Endothelial cell of umbilical vein (primary cell): Measurements from ENCODE around the gene SLC22A3. TPM values are rescaled to one million over a fixed set of nuclear protein-coding genes. Genes with fewer than 3 reads are reported as not detected.

Source experiments
- BruUV-seq: library from RNA; stranded (reverse); fragments of 400-500 nt; replicated peaks from 2 replicates; lab custom pipeline; 2021; lab: Mats Ljungman, UMichigan
- CTCF ChIA-PET: fragments of 300-600, 350-600 bp; sonication (Branson Sonifier 250); formaldehyde crosslinking; loops from one replicate; lab custom pipeline; 2021; ENCODE audit warnings: antibody characterized with exemption, inconsistent platforms; lab: Charles Lee
- POLR2A ChIA-PET: fragments of 300-600, 350-600 bp; sonication (Branson Sonifier 250); formaldehyde crosslinking; loops from one replicate; lab custom pipeline; 2021; ENCODE audit warnings: antibody characterized with exemption, inconsistent platforms; lab: Charles Lee
- DNase-seq: peaks from one replicate; pipeline ENCODE4 v3.0.0-alpha.2; 2011; ENCODE audit warnings: low read depth, low spot score
- FAIRE-seq: peaks from 2 replicates; lab custom pipeline; 2011; peaks lifted over from hg19 to GRCh38; lab: Jason Lieb, UNC
- H2AFZ ChIP-seq: 2 replicates; pipeline ENCODE4 v1.6.0; 2012; ENCODE audit warnings: low read depth, low read length, control low read depth, inconsistent platforms
- H3K27ac ChIP-seq: 2 replicates; pipeline ENCODE4 v1.5.1; 2011; ENCODE audit warnings: low read depth, mild to moderate bottlenecking, control low read depth, low read length, moderate library complexity; ENCODE audit not compliant: insufficient read depth
- H3K27me3 ChIP-seq, 2 experiments: 2 replicates each; pipeline versions ENCODE4 v1.6.0 to v1.6.1; 2011; ENCODE audit warnings: low read length in 2 of 2, mixed read lengths in 1 of 2; ENCODE audit not compliant: control insufficient read depth in 2 of 2, insufficient read depth in 2 of 2
- H3K36me3 ChIP-seq, 2 experiments: 2 replicates in 1 of 2; 3 replicates in 1 of 2; pipeline ENCODE4 v1.5.1; 2011; ENCODE audit warnings: low read length in 2 of 2, mild to moderate bottlenecking in 1 of 2, moderate library complexity in 1 of 2; ENCODE audit not compliant: control insufficient read depth in 2 of 2, insufficient read depth in 2 of 2; ENCODE audit errors: extremely low read depth in 1 of 2
- H3K4me1 ChIP-seq: 3 replicates; pipeline ENCODE4 v1.5.1; 2011; ENCODE audit warnings: mild to moderate bottlenecking, low read length; ENCODE audit not compliant: control insufficient read depth, insufficient read depth; ENCODE audit errors: extremely low read depth
- H3K4me2 ChIP-seq: 2 replicates; pipeline ENCODE4 v1.6.1; 2011; ENCODE audit warnings: low read length, control low read depth, mixed read lengths; ENCODE audit not compliant: insufficient read depth
- H3K4me3 ChIP-seq, 3 experiments: fragments of 200-600 bp in 1 of 3; sonication (generic), shearing (Covaris generic) in 1 of 3; replicated peaks in 1 of 3; 2 replicates each; pipeline ENCODE4 v1.5.1; 2011 to 2016; ENCODE audit warnings: control low read depth in 3 of 3, low read length in 3 of 3, mild to moderate bottlenecking in 2 of 3, inconsistent platforms in 1 of 3, low read depth in 1 of 3, moderate library complexity in 1 of 3; ENCODE audit not compliant: insufficient read depth in 1 of 3
- H3K79me2 ChIP-seq: 2 replicates; pipeline ENCODE4 v1.6.0; 2012; ENCODE audit warnings: low read length, inconsistent platforms; ENCODE audit not compliant: control insufficient read depth, insufficient read depth
- H3K9ac ChIP-seq: replicated peaks from 2 replicates; pipeline ENCODE3; 2011; ENCODE audit warnings: low read length, control low read depth; ENCODE audit not compliant: insufficient read depth; ENCODE audit errors: extremely low read depth
- H3K9me1 ChIP-seq: replicated peaks from 3 replicates; pipeline ENCODE4 v1.6.0; 2011; ENCODE audit warnings: mild to moderate bottlenecking, low read length; ENCODE audit not compliant: control insufficient read depth, insufficient read depth; ENCODE audit errors: extremely low read depth
- H3K9me3 ChIP-seq: replicated peaks from 2 replicates; pipeline ENCODE4 v1.5.1; 2012; ENCODE audit warnings: low read length, inconsistent platforms; ENCODE audit not compliant: control insufficient read depth, insufficient read depth
- H4K20me1 ChIP-seq: replicated peaks from 2 replicates; pipeline ENCODE3; 2011; ENCODE audit warnings: mild to moderate bottlenecking, low read length; ENCODE audit not compliant: control insufficient read depth, insufficient read depth; ENCODE audit errors: extremely low read depth
- EZH2 ChIP-seq: IDR thresholded peaks from 2 replicates; pipeline ENCODE4 v1.6.1; 2012; ENCODE audit warnings: borderline replicate concordance, low read depth, mild to moderate bottlenecking, moderate library complexity, low read length, inconsistent platforms; ENCODE audit not compliant: severe bottlenecking
- FOS ChIP-seq: IDR thresholded peaks from 2 replicates; pipeline ENCODE4 v1.6.1; 2011; ENCODE audit warnings: mild to moderate bottlenecking, low read length, moderate library complexity, borderline replicate concordance; ENCODE audit not compliant: insufficient read depth
- GATA2 ChIP-seq: IDR thresholded peaks from 2 replicates; pipeline ENCODE4 v1.7.0; 2011; ENCODE audit warnings: low read depth, mild to moderate bottlenecking, moderate library complexity, mixed read lengths, low read length; ENCODE audit not compliant: insufficient read length, insufficient read depth
- JUN ChIP-seq: IDR thresholded peaks from 2 replicates; pipeline ENCODE4 v1.6.1; 2011; ENCODE audit warnings: borderline replicate concordance, low read depth; ENCODE audit not compliant: insufficient read length, insufficient read depth
- MYC ChIP-seq: IDR thresholded peaks from one replicate; pipeline ENCODE4 v1.6.1; 2011; ENCODE audit warnings: mild to moderate bottlenecking, low read depth, low read length
- POLR2A ChIP-seq: IDR thresholded peaks from 2 replicates; pipeline ENCODE4 v1.6.1; 2012; ENCODE audit warnings: low read depth, mild to moderate bottlenecking, control low read depth, low read length
- POLR2AphosphoS5 ChIP-seq: IDR thresholded peaks from 2 replicates; pipeline ENCODE4 v1.6.1; 2012; ENCODE audit warnings: low read depth, mild to moderate bottlenecking, control low read depth, low read length, moderate library complexity; ENCODE audit not compliant: insufficient read depth
- dilution Hi-C: fragments of 300-500 bp; cut with MboI; formaldehyde crosslinking; loops from one replicate; pipeline ENCODE4 v1.15.0; 2019; ENCODE audit warnings: low sequenced_read_pairs; ENCODE audit not compliant: extremely low pct_ligation_motif_present
- intact Hi-C: fragments of 100-400 bp; cut with micrococcal nuclease; formaldehyde crosslinking; loops from one replicate; pipeline ENCODE4 v1.10.0; 2022
- polyA plus RNA-seq, 4 experiments: library from polyadenylated mRNA; depleted of rRNA in 3 of 4; stranded (reverse) in 3 of 4; unstranded in 1 of 4; fragments of >200 nt; gene quantifications; 2 replicates each; pipeline versions ENCODE4 v1.2.1 to v1.2.3, GENCODE V29; 2011 to 2012; ENCODE audit warnings: missing spikeins in 1 of 4
- total RNA-seq: library from RNA; stranded (reverse); gene quantifications from 2 replicates; pipeline ENCODE4 v1.2.3, GENCODE V29; 2021
- TF ChIP-seq, protein P1 (sequence below): IDR thresholded peaks from 2 replicates; pipeline ENCODE4 v1.6.1; 2011; ENCODE audit not compliant: insufficient read depth, insufficient read length
- TF ChIP-seq, protein P2 (sequence below), 2 donors: IDR thresholded peaks; 1 replicate in 1 of 2; 2 replicates in 1 of 2; pipeline ENCODE4 v1.5.1; 2011; ENCODE audit warnings: low read length in 2 of 2, mild to moderate bottlenecking in 2 of 2, moderate library complexity in 2 of 2, control low read depth in 1 of 2, inconsistent platforms in 1 of 2, low read depth in 1 of 2; ENCODE audit not compliant: insufficient read depth in 1 of 2; ENCODE audit errors: extremely low read depth in 1 of 2

SLC22A3 gene
- total and polyA plus RNA-seq, 2 donors (not counting 3 experiments of a cell fraction or from before 2014, with no cell fraction given) = not detected

DNA sequence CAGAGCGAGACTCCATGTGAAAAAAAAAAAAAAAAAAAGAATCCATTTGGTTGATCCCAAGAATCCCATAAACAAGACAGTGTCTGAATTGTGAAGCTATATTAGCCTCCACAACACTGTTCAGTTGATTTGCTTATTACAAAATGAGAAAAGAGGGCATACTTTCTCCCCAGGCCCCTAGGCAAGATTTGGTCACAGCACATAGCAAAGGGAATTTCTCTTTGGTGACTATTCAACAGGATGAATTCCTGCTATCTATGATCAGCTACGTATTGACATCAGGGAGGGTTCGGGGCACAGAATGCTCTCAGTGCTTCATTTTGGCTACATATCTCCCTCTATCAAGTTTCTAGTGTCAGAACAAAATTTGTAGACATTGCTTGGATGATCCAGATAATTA is 20.2 kb upstream of the SLC22A3 start:
- H2AFZ ChIP-seq = no peak overlapping the region
- intact Hi-C loops = no loop called here
- CTCF ChIA-PET = no interaction called here
- no peaks in the 10 kb centered on the region for H3K9me1 ChIP-seq
- dilution Hi-C loops = no loop called here
- FAIRE-seq (no peak), DNase-seq (no peak)
- peaks cover 2% of the 10 kb centered on the region for H3K9me3 ChIP-seq
- H3K36me3 ChIP-seq = no peaks in the 10 kb centered on the region
- no TSS peak for BruUV-seq
- no peaks in the 10 kb centered on the region for H4K20me1 ChIP-seq
- no peak overlapping the region for H3K4me3 ChIP-seq
- POLR2A ChIA-PET = no interaction called here
- no peaks in the 10 kb centered on the region for H3K27me3 ChIP-seq
- no peak overlapping the region for H3K9ac ChIP-seq
- H3K27ac ChIP-seq = no peak overlapping the region
- TF ChIP-seq POLR2A (no peak), FOS (no peak), JUN (no peak), GATA2 (no peak), MYC (no peak), POLR2AphosphoS5 (no peak), EZH2 (no peak)
- TF ChIP-seq, protein P1, sequence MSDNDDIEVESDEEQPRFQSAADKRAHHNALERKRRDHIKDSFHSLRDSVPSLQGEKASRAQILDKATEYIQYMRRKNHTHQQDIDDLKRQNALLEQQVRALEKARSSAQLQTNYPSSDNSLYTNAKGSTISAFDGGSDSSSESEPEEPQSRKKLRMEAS = no peak
- TF ChIP-seq, protein P2, sequence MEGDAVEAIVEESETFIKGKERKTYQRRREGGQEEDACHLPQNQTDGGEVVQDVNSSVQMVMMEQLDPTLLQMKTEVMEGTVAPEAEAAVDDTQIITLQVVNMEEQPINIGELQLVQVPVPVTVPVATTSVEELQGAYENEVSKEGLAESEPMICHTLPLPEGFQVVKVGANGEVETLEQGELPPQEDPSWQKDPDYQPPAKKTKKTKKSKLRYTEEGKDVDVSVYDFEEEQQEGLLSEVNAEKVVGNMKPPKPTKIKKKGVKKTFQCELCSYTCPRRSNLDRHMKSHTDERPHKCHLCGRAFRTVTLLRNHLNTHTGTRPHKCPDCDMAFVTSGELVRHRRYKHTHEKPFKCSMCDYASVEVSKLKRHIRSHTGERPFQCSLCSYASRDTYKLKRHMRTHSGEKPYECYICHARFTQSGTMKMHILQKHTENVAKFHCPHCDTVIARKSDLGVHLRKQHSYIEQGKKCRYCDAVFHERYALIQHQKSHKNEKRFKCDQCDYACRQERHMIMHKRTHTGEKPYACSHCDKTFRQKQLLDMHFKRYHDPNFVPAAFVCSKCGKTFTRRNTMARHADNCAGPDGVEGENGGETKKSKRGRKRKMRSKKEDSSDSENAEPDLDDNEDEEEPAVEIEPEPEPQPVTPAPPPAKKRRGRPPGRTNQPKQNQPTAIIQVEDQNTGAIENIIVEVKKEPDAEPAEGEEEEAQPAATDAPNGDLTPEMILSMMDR (IDR thresholded peaks at IDR 0.05; ENCODE audit: extremely low read depth in 1 of 2, insufficient read depth in 1 of 2, low read depth in 1 of 2, low read length in 2 of 2) = no peak
- no peaks in the 10 kb centered on the region for H3K4me1 ChIP-seq
- H3K4me2 ChIP-seq = no peak overlapping the region
- no peaks in the 10 kb centered on the region for H3K79me2 ChIP-seq
